K562 (cell line): Measurements from ENCODE around the gene KRT36. TPM values are rescaled to one million over a fixed set of nuclear protein-coding genes. Genes with fewer than 3 reads are reported as not detected.

Experiments used
- ARID1B ChIP-seq: fragments of 450-650 bp; IDR thresholded peaks from 2 replicates; pipeline ENCODE4 v1.6.1; 2016; ENCODE audit warnings: antibody characterized with exemption, mild to moderate bottlenecking, inconsistent platforms
- ATF7 ChIP-seq: fragments of 450-650 bp; IDR thresholded peaks from 2 replicates; pipeline ENCODE4 v1.7.1; 2014; ENCODE audit warnings: mild to moderate bottlenecking, moderate library complexity
- CHD2 ChIP-seq: IDR thresholded peaks from 2 replicates; pipeline ENCODE4 v1.6.1; 2011; ENCODE audit warnings: low read depth, low read length
- DPF2 ChIP-seq: fragments of 450-650 bp; IDR thresholded peaks from 2 replicates; pipeline ENCODE4 v1.6.1; 2016
- EP400 ChIP-seq: fragments of 450-650 bp; IDR thresholded peaks from 2 replicates; pipeline ENCODE4 v1.6.1; 2017; ENCODE audit warnings: antibody characterized with exemption, mild to moderate bottlenecking, moderate library complexity
- FOXA1 ChIP-seq: fragments of 450-650 bp; IDR thresholded peaks from 2 replicates; pipeline ENCODE4 v1.6.1; 2016; ENCODE audit warnings: mild to moderate bottlenecking, borderline replicate concordance
- HDGF ChIP-seq: fragments of 450-650 bp; IDR thresholded peaks from 2 replicates; pipeline ENCODE4 v1.6.1; 2016
- KLF1 ChIP-seq: fragments of 450-650 bp; IDR thresholded peaks from 2 replicates; pipeline ENCODE4 v1.6.1; 2016; ENCODE audit warnings: missing genetic modification characterization, missing compliant biosample characterization
- MAZ ChIP-seq, 2 experiments: fragments of 450-650 bp in 1 of 2; sonication (generic) in 1 of 2; formaldehyde crosslinking; IDR thresholded peaks in 1 of 2; conservative IDR thresholded peaks in 1 of 2; 2 replicates each; pipeline versions ENCODE4 v1.4.0 to v1.5.0; 2020; ENCODE audit warnings: mild to moderate bottlenecking in 1 of 2, missing genetic modification reagents in 1 of 2
- MIER1 ChIP-seq: fragments of 450-650 bp; IDR thresholded peaks from 2 replicates; pipeline ENCODE4 v1.6.1; 2016; ENCODE audit warnings: antibody characterized with exemption, mild to moderate bottlenecking, low read depth
- NFYB ChIP-seq: IDR thresholded peaks from 2 replicates; pipeline ENCODE4 v1.6.1; 2011; ENCODE audit warnings: mild to moderate bottlenecking, moderate library complexity; ENCODE audit not compliant: insufficient read length; ENCODE audit errors: extremely low read depth
- NR2C2 ChIP-seq, 2 experiments: fragments of 200-800 bp in 1 of 2; sonication (Bioruptor generic) in 1 of 2; sonication (generic) in 1 of 2; formaldehyde crosslinking in 1 of 2; IDR thresholded peaks; 2 replicates each; pipeline versions ENCODE4 v1.6.1 to v1.8.0; 2016 to 2022; ENCODE audit warnings: mild to moderate bottlenecking in 1 of 2, missing compliant biosample characterization in 1 of 2, missing genetic modification characterization in 1 of 2, missing genetic modification reagents in 1 of 2
- RBM25 ChIP-seq: fragments of 200-400 bp; formaldehyde crosslinking; IDR thresholded peaks from 2 replicates; pipeline ENCODE4 v1.6.1; 2018; ENCODE audit warnings: low read length, low read depth, moderate library complexity; ENCODE audit not compliant: severe bottlenecking
- RCOR1 ChIP-seq, 2 experiments: IDR thresholded peaks; 2 replicates each; pipeline ENCODE4 v1.6.1; 2012; ENCODE audit warnings: low read depth in 2 of 2, low read length in 2 of 2, borderline replicate concordance in 1 of 2, improper control_type of control experiment in 1 of 2
- SMAD3 ChIP-seq: fragments of 450-650 bp; formaldehyde crosslinking; conservative IDR thresholded peaks from 2 replicates; pipeline ENCODE4 v1.4.0; 2020; ENCODE audit warnings: mild to moderate bottlenecking
- SMARCA4 ChIP-seq: fragments of 450-650 bp; IDR thresholded peaks from 2 replicates; pipeline ENCODE4 v1.6.1; 2016
- SMARCB1 ChIP-seq: IDR thresholded peaks from 2 replicates; pipeline ENCODE4 v1.6.1; 2011; ENCODE audit warnings: improper control_type of control experiment, low read depth; ENCODE audit not compliant: insufficient read length
- SREBF1 ChIP-seq: fragments of 150-350 bp; IDR thresholded peaks from 2 replicates; pipeline ENCODE4 v1.6.1; 2014; ENCODE audit warnings: antibody characterized with exemption, low read depth, low read length, borderline replicate concordance
- TBP ChIP-seq: optimal IDR thresholded peaks from 2 replicates; pipeline ENCODE3; 2011; ENCODE audit warnings: low read depth, low read length, improper control_type of control experiment
- UBTF ChIP-seq, 2 experiments: IDR thresholded peaks; 2 replicates each; pipeline ENCODE4 v1.6.1; 2012; ENCODE audit warnings: improper control_type of control experiment in 2 of 2, low read depth in 2 of 2, low read length in 2 of 2, borderline replicate concordance in 1 of 2
- VEZF1 ChIP-seq: fragments of 200-800 bp; sonication (Bioruptor generic); IDR thresholded peaks from 2 replicates; pipeline ENCODE4 v1.6.1; 2017; ENCODE audit warnings: missing genetic modification characterization, missing compliant biosample characterization
- ZBTB49 ChIP-seq: sonication (generic); formaldehyde crosslinking; IDR thresholded peaks from 2 replicates; pipeline ENCODE4 v1.8.0; 2022; ENCODE audit warnings: missing genetic modification reagents, mild to moderate bottlenecking, borderline replicate concordance
- ZFP1 ChIP-seq: fragments of 450-650 bp; formaldehyde crosslinking; IDR thresholded peaks from 2 replicates; pipeline ENCODE4 v1.4.0; 2020; ENCODE audit warnings: mild to moderate bottlenecking, mixed read lengths
- ZFP36 ChIP-seq: fragments of 150-350 bp; IDR thresholded peaks from 2 replicates; pipeline ENCODE4 v1.6.1; 2018; ENCODE audit warnings: low read length, low read depth; ENCODE audit not compliant: partially characterized antibody
- polyA plus RNA-seq, 8 experiments: library from polyadenylated mRNA; depleted of rRNA in 4 of 8; stranded (reverse) in 5 of 8; unstranded in 3 of 8; fragments of >200 nt; fragmentation: Nextera tagmentation in 2 of 8; fragmentation: Illumina TruSeq in 1 of 8; extraction: Ambion mirVana in 2 of 8; extraction: Trizol in 1 of 8; gene quantifications; 2 replicates each; pipeline versions ENCODE4 v1.2.1 to v1.2.3, GENCODE V29; 2011 to 2014; ENCODE audit warnings: inconsistent platforms in 1 of 8, missing spikeins in 1 of 8
- total RNA-seq, 7 experiments: library from RNA; depleted of rRNA in 6 of 7; stranded (reverse); fragments of >200 nt in 6 of 7; fragmentation: Illumina TruSeq in 2 of 7; extraction: Trizol in 2 of 7; gene quantifications; 2 replicates each; pipeline versions ENCODE4 v1.2.1 to v1.2.3, GENCODE V29; 2011 to 2021; ENCODE audit warnings: low replicate concordance in 1 of 7

KRT36 gene
- total and polyA plus RNA-seq, 9 of the 15 experiments (the other 6 are each of a cell fraction or from before 2014, with no cell fraction given): 0.04 TPM; not detected in 8

- TF ChIP-seq UBTF (IDR thresholded peaks at IDR 0.05; ENCODE audit: borderline replicate concordance in 1 of 2, low read depth in 2 of 2, low read length in 2 of 2): 0 out of 4 replicates have a peak, but pooled peaks of 1 of the 2 experiments have one; percentile 32
- 0 out of 2 replicates have a peak, but pooled peaks have one; percentile 19 for TF ChIP-seq HDGF
- TF ChIP-seq RBM25: no peak
- TF ChIP-seq NFYB: peak; percentile 87
- TF ChIP-seq MAZ (CRISPR knock-in tag; conservative IDR thresholded peaks at IDR 0.05 in 1 of 2, IDR thresholded peaks at IDR 0.05 in 1 of 2): peak; percentile 38 to 39; a peak in 1 of 4 replicates
- TF ChIP-seq TBP: peak; percentile 34
- TF ChIP-seq ZFP36: peak; percentile 29
- 0 out of 2 replicates have a peak, but pooled peaks have one; percentile 5 for TF ChIP-seq SMAD3 (CRISPR knock-in tag)
- peak; percentile 36; the same call in 1 of the 2 replicates for TF ChIP-seq SMARCA4
- no peak for TF ChIP-seq SMARCB1
- TF ChIP-seq ATF7: 0 out of 2 replicates have a peak, but pooled peaks have one; percentile 20
- no peak for TF ChIP-seq ZBTB49 (CRISPR knock-in tag)
- TF ChIP-seq VEZF1 (CRISPR knock-in tag): peak; percentile 85
- TF ChIP-seq MIER1: no peak
- no peak for TF ChIP-seq NR2C2 (CRISPR knock-in tag; IDR thresholded peaks at IDR 0.05)
- TF ChIP-seq NR2C2 (tag; IDR thresholded peaks at IDR 0.05): peak; percentile 16; the same call in 1 of the 2 replicates
- no peak for TF ChIP-seq SREBF1
- TF ChIP-seq EP400: no peak
- peak; percentile 62 for TF ChIP-seq DPF2
- peak in 1 of 2 experiments; percentile 57; a peak in 2 of 4 replicates for TF ChIP-seq RCOR1 (IDR thresholded peaks at IDR 0.05; ENCODE audit: borderline replicate concordance in 1 of 2, low read depth in 2 of 2, low read length in 2 of 2)
- TF ChIP-seq ZFP1 (CRISPR knock-in tag): no peak
- TF ChIP-seq KLF1: peak; percentile 86
- peak; percentile 36 for TF ChIP-seq ARID1B
- TF ChIP-seq CHD2: no peak
- no peak for TF ChIP-seq FOXA1
Observed at GRCh38 chr17:41511116-41511515, 21.4 kb upstream of the KRT36 start (continued).
